HL-60 (cell line): Measurements from ENCODE around the gene ATP8A2.

Source experiments
- DNase-seq, 2 experiments: peaks; one replicate each; pipeline ENCODE4 v3.0.0-alpha.2; 2010 to 2020; ENCODE audit warnings: low read depth in 1 of 2, low spot score in 1 of 2
- H3K27ac ChIP-seq: fragments of 250-450 bp; sonication (Bioruptor Pico); replicated peaks from 2 replicates; pipeline ENCODE4 v1.5.1; 2020; ENCODE audit warnings: mild to moderate bottlenecking, moderate library complexity
- H3K27me3 ChIP-seq: fragments of 250-450 bp; sonication (Bioruptor Pico); 2 replicates; pipeline ENCODE4 v1.5.1; 2021; ENCODE audit warnings: mild to moderate bottlenecking, moderate library complexity; ENCODE audit not compliant: insufficient read depth, poor library complexity, severe bottlenecking
- H3K4me3 ChIP-seq: replicated peaks from 2 replicates; pipeline ENCODE4 v1.5.1; 2011; ENCODE audit warnings: mild to moderate bottlenecking, control low read depth, low read length; ENCODE audit not compliant: insufficient read depth
- GABPA ChIP-seq: IDR thresholded peaks from 2 replicates; pipeline ENCODE4 v1.6.1; 2012; ENCODE audit warnings: low read depth
- POLR2AphosphoS5 ChIP-seq: IDR thresholded peaks from 2 replicates; pipeline ENCODE4 v1.6.1; 2012; ENCODE audit warnings: low read depth
- SPI1 ChIP-seq: IDR thresholded peaks from 2 replicates; pipeline ENCODE4 v1.6.1; 2012; ENCODE audit warnings: low read depth, mild to moderate bottlenecking, borderline replicate concordance
- TF ChIP-seq, protein P1 (sequence below): IDR thresholded peaks from one replicate; pipeline ENCODE4 v1.5.1; 2011; ENCODE audit warnings: low read length, control low read depth, inconsistent platforms; ENCODE audit not compliant: insufficient read depth
- TF ChIP-seq, protein P2 (sequence below): IDR thresholded peaks from 2 replicates; pipeline ENCODE4 v1.6.1; 2012; ENCODE audit warnings: low read depth; ENCODE audit not compliant: insufficient replicate concordance

ATP8A2 gene

DNA sequence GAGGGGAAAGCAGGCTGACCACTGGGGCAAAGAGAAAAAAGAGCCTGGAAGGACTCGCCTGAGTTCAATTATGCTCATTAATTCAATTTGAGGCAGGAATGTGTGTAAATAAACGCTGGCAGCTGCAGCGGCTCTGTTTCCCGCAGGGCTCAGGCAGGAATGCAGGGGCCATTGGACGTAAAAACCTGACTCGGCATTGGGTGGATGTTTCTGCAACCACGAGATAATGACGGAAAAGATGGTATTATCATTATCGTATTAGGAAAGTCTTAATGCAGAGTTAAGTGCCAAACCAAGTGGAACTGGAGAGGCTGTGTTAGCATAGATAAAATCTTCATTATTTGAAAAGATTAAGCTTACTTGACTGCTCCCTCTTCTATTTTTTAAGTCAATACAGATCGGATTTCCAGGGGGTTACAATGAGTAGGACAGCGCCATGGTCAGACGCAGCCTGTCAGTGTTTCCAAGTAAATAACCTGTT lies 510.2 kb downstream of the ATP8A2 start:
- no peak overlapping the region for H3K4me3 ChIP-seq
- no peaks in the 10 kb centered on the region for H3K27me3 ChIP-seq
- no peak for TF ChIP-seq GABPA
- no peak for DNase-seq
- H3K27ac ChIP-seq = no peak overlapping the region

DNA sequence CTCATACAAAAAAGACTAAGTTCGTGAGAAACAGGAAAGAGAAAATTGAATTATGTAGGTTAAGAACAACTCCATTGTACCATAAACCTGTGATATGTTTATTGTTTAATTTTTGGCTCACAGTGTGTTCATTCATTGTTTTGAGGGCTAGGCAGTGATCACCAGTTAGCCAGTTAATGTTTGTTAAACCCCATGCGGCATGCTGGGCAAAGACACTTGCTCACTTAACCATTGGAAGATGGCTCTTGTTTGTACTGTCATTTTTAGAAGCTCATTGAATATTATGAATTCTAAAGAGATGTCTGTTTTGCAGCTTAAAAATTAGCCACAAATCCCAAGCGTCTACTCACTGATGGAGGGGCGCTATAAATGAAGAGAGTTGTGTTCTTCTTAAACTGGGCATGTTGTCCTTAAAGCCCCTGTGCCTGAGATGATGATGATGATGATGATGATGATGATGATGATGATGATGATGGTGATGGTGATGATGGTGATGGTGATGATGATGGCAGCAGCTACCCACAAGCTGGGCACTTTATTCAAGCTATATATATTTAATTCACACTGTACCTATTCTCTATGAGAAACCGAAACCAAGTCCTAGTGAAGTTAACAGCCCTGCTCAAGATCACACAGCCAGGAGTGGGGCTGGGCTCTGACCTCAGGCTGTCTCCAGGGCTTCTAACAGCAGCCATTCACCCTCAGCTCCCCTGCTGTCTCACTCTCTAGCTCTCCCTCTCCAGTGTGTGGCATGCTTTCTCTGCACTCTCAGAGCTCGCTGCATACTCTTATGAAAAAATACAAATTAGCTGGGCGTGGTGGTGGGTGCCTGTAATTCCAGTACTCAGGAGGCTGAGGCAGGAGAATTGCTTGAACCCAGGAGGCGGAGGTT lies 510.9 kb downstream of the ATP8A2 start:
- no peak overlapping the region for H3K4me3 ChIP-seq
- no peaks in the 10 kb centered on the region for H3K27me3 ChIP-seq
- TF ChIP-seq SPI1 = no peak
- TF ChIP-seq POLR2AphosphoS5 = no peak
- TF ChIP-seq, protein P1, sequence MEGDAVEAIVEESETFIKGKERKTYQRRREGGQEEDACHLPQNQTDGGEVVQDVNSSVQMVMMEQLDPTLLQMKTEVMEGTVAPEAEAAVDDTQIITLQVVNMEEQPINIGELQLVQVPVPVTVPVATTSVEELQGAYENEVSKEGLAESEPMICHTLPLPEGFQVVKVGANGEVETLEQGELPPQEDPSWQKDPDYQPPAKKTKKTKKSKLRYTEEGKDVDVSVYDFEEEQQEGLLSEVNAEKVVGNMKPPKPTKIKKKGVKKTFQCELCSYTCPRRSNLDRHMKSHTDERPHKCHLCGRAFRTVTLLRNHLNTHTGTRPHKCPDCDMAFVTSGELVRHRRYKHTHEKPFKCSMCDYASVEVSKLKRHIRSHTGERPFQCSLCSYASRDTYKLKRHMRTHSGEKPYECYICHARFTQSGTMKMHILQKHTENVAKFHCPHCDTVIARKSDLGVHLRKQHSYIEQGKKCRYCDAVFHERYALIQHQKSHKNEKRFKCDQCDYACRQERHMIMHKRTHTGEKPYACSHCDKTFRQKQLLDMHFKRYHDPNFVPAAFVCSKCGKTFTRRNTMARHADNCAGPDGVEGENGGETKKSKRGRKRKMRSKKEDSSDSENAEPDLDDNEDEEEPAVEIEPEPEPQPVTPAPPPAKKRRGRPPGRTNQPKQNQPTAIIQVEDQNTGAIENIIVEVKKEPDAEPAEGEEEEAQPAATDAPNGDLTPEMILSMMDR = no peak
- no peak for TF ChIP-seq GABPA
- TF ChIP-seq, protein P2, sequence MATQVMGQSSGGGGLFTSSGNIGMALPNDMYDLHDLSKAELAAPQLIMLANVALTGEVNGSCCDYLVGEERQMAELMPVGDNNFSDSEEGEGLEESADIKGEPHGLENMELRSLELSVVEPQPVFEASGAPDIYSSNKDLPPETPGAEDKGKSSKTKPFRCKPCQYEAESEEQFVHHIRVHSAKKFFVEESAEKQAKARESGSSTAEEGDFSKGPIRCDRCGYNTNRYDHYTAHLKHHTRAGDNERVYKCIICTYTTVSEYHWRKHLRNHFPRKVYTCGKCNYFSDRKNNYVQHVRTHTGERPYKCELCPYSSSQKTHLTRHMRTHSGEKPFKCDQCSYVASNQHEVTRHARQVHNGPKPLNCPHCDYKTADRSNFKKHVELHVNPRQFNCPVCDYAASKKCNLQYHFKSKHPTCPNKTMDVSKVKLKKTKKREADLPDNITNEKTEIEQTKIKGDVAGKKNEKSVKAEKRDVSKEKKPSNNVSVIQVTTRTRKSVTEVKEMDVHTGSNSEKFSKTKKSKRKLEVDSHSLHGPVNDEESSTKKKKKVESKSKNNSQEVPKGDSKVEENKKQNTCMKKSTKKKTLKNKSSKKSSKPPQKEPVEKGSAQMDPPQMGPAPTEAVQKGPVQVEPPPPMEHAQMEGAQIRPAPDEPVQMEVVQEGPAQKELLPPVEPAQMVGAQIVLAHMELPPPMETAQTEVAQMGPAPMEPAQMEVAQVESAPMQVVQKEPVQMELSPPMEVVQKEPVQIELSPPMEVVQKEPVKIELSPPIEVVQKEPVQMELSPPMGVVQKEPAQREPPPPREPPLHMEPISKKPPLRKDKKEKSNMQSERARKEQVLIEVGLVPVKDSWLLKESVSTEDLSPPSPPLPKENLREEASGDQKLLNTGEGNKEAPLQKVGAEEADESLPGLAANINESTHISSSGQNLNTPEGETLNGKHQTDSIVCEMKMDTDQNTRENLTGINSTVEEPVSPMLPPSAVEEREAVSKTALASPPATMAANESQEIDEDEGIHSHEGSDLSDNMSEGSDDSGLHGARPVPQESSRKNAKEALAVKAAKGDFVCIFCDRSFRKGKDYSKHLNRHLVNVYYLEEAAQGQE = no peak
- H3K27ac ChIP-seq = no peak overlapping the region
- DNase-seq = no peak

DNA sequence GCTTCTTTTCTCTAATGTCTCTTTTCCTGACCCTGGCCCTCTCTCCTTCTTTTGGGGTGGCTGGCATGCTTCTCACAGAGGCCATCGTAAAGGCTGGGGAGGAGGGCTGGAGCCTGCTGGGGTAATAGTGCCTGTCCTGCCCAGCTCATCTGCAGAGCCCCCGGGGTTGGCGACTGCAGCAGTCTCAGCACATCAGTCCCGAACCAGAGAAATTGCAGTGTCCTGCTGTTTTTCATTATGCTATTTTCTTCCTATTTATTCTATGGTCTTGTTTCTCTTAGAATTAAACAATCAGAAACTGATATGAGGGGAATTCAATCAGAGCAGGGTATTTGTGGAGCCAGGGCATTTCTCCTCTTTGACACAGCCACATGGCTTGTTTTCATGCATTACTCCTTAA lies 513.6 kb downstream of the ATP8A2 start:
- no peak for TF ChIP-seq POLR2AphosphoS5
- no peak for TF ChIP-seq GABPA
- no peak for TF ChIP-seq SPI1
- TF ChIP-seq, protein P2 = no peak
- TF ChIP-seq, protein P1 = no peak
- no peaks in the 10 kb centered on the region for H3K27me3 ChIP-seq
- H3K4me3 ChIP-seq = no peak overlapping the region
- DNase-seq = no peak
- H3K27ac ChIP-seq = no peak overlapping the region

DNA sequence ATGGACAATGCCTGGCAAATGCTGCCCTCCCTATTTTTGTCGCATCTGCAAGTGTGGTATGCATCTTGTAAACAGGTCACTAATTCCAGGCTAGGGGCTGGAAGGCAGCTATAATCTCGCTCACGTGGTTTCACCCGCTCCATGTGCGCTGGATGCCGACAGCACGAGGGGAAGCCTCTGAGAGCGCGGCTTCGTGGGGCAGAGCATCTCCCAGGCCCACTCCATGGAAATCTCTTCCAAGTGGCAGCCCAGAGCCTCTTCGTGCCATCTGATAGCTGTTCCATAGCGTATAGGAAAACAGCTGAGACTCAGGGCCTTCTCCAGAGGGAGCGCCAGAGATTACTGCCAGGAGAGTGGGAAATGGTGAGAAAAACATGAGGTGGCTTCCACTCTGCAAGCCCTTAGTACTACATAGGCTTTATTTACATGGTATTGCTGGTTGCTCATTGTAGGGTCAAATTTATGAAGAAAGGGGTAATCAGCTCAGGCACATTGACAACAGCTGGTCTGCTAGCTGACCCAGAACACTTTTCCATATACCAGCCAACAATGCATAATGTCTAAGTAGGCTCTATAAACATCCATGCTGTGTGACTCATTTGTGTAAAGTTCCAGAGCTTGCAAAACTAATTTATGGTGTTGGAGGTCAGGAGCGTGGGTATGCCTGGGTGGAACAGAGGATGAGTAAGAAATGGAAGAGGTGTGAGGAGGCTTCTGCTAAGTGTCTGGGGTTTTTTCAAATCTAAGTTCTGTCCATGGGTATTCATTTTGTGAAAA lies 514.9 kb downstream of the ATP8A2 start:
- H3K27me3 ChIP-seq = no peaks in the 10 kb centered on the region
- no peak overlapping the region for H3K27ac ChIP-seq
- TF ChIP-seq GABPA = no peak
- TF ChIP-seq POLR2AphosphoS5 = no peak
- no peak for TF ChIP-seq SPI1
- TF ChIP-seq, protein P1 = no peak
- TF ChIP-seq, protein P2 = no peak
- H3K4me3 ChIP-seq = no peak overlapping the region
- DNase-seq = no peak
